Sigmoid colon (tissue), 7 donors: ENCODE results near the gene TIPIN. TPM values are rescaled to one million over a fixed set of nuclear protein-coding genes. Genes with fewer than 3 reads are reported as not detected.
A peak's percentile ranks its signal among the peaks of the same experiment; 100 is the strongest.
"Not testable (repeated sequence)": the region's sequence is repeated elsewhere in the genome, so short reads cannot be mapped to it uniquely, and the experiment has no call there.

Experiments
- DNase-seq: peaks from one replicate; pipeline ENCODE4 v3.0.0-alpha.2; 2019
- H3K27ac ChIP-seq, 4 donors: fragments of 200-600 bp; sonication (generic); one replicate each; pipeline ENCODE4 v1.5.1; 2016 to 2019; ENCODE audit warnings: mild to moderate bottlenecking in 1 of 4
- H3K27me3 ChIP-seq, 3 donors: fragments of 200-600 bp; sonication (generic); one replicate each; pipeline ENCODE4 v1.5.1; 2019; ENCODE audit warnings: mild to moderate bottlenecking in 1 of 3
- H3K36me3 ChIP-seq, 4 donors: fragments of 200-600 bp; sonication (generic); one replicate each; pipeline ENCODE4 v1.5.1; 2016 to 2019
- H3K4me1 ChIP-seq, 4 donors: fragments of 200-600 bp; sonication (generic); one replicate each; pipeline ENCODE4 v1.5.1; 2017 to 2019
- H3K4me3 ChIP-seq, 4 donors: fragments of 200-600 bp; sonication (generic); one replicate each; pipeline ENCODE4 v1.5.1; 2017 to 2019; ENCODE audit warnings: mild to moderate bottlenecking in 2 of 4, moderate library complexity in 1 of 4
- H3K9me3 ChIP-seq, 4 donors: fragments of 200-600 bp in 3 of 4; sonication (generic) in 3 of 4; one replicate each; pipeline versions ENCODE4 v1.5.1 to v1.6.1; 2013 to 2019
- CTCF ChIP-seq, 4 experiments: fragments of 450-650 bp in 3 of 4; fragments of 200-600 bp in 1 of 4; IDR thresholded peaks; one replicate each; pipeline ENCODE4 v1.5.1; 2016 to 2019; ENCODE audit warnings: antibody characterized with exemption in 4 of 4, mild to moderate bottlenecking in 3 of 4, moderate library complexity in 2 of 4
- EP300 ChIP-seq, 4 donors: sonication (generic); formaldehyde crosslinking; IDR thresholded peaks; one replicate each; pipeline ENCODE4 v1.6.1; 2017; ENCODE audit warnings: antibody characterized with exemption in 4 of 4
- POLR2A ChIP-seq, 2 donors: fragments of 450-650 bp; IDR thresholded peaks; one replicate each; pipeline ENCODE4 v1.6.1; 2016; ENCODE audit warnings: antibody characterized with exemption in 2 of 2, mild to moderate bottlenecking in 2 of 2, moderate library complexity in 2 of 2
- POLR2AphosphoS5 ChIP-seq, 4 donors: sonication (generic); formaldehyde crosslinking; IDR thresholded peaks; one replicate each; pipeline ENCODE4 v1.6.1; 2017; ENCODE audit warnings: antibody characterized with exemption in 4 of 4
- WGBS, 2 donors: extraction: QIAGEN DNeasy Blood & Tissue Kit; methylation state at CpG; one replicate each; pipeline ENCODE4 v1.1.7; 2013; 5-methylcytosine and 5-hydroxymethylcytosine counted together
- intact Hi-C: fragments of 100-400 bp; cut with DNase I; formaldehyde crosslinking; loops from one replicate; pipeline ENCODE4 v1.15.1; 2023
- polyA plus RNA-seq, 3 donors: library from polyadenylated mRNA; stranded (reverse); fragments of 200-250 nt; gene quantifications; one replicate each; pipeline ENCODE4 v1.2.3, GENCODE V29; 2013
- total RNA-seq, 4 donors: library from RNA; depleted of rRNA; stranded (reverse); fragments of >200 nt; gene quantifications; one replicate each; pipeline ENCODE4 v1.1.0, GENCODE V29; 2016
- donor health status: healthy with polysubstance abuse.
- donor health status: Bipolar disorder and iron deficiency.
- donor health status: healthy.

Gene TIPIN
- total and polyA plus RNA-seq, 7 donors = 1.9 to 10.3 (median 5.6) TPM

GRCh38 chr15:66312144-66312543 lies 44.3 kb downstream of the TIPIN start:
- no peak overlapping the region for H3K27ac ChIP-seq
- no peak for TF ChIP-seq CTCF (IDR thresholded peaks at IDR 0.05)
- no peak for TF ChIP-seq POLR2AphosphoS5 (IDR thresholded peaks at IDR 0.05)
- no peak for TF ChIP-seq POLR2A (IDR thresholded peaks at IDR 0.05)
- no peak for TF ChIP-seq EP300 (IDR thresholded peaks at IDR 0.05)
- DNase-seq = no peak
- no peak overlapping the region for H3K4me3 ChIP-seq
- H3K27me3 ChIP-seq = no peaks in the 10 kb centered on the region
- intact Hi-C loops = no loop called here
- WGBS, 2 donors = 93 to 97% methylated on average over 2 of the region's 2 CpGs
- no peaks in the 10 kb centered on the region for H3K4me1 ChIP-seq
- H3K9me3 ChIP-seq = no peaks in the 10 kb centered on the region
- peaks cover 34 to 100% (median 64%) of the 10 kb centered on the region in 4 donors for H3K36me3 ChIP-seq

GRCh38 chr15:66310786-66311185 lies 45.7 kb downstream of the TIPIN start:
- peak; percentile 18 for DNase-seq
- TF ChIP-seq POLR2A (IDR thresholded peaks at IDR 0.05) (no peak), CTCF (IDR thresholded peaks at IDR 0.05) (no peak), POLR2AphosphoS5 (IDR thresholded peaks at IDR 0.05) (no peak), EP300 (IDR thresholded peaks at IDR 0.05) (no peak)
- H3K36me3 ChIP-seq = peaks cover 25 to 99% (median 53%) of the 10 kb centered on the region in 4 donors
- no peak overlapping the region for H3K4me3 ChIP-seq
- 96 to 97% methylated on average over 2 of the region's 2 CpGs for WGBS, 2 donors
- intact Hi-C loops = no loop called here
- H3K27ac ChIP-seq = no peak overlapping the region
- no peaks in the 10 kb centered on the region for H3K9me3 ChIP-seq
- no peaks in the 10 kb centered on the region for H3K27me3 ChIP-seq
- H3K4me1 ChIP-seq = no peaks in the 10 kb centered on the region

GRCh38 chr15:66309828-66310227 lies 46.7 kb downstream of the TIPIN start:
- 93 to 97% methylated on average over 3 of the region's 3 CpGs for WGBS, 2 donors
- no peaks in the 10 kb centered on the region for H3K4me1 ChIP-seq
- no peak for TF ChIP-seq POLR2A (IDR thresholded peaks at IDR 0.05)
- TF ChIP-seq POLR2AphosphoS5 (IDR thresholded peaks at IDR 0.05) = no peak
- no peak for TF ChIP-seq CTCF (IDR thresholded peaks at IDR 0.05)
- TF ChIP-seq EP300 (IDR thresholded peaks at IDR 0.05) = no peak
- peaks cover 25 to 95% (median 44%) of the 10 kb centered on the region in 4 donors for H3K36me3 ChIP-seq
- intact Hi-C loops = no loop called here
- no peak overlapping the region for H3K4me3 ChIP-seq
- no peak overlapping the region for H3K27ac ChIP-seq
- no peaks in the 10 kb centered on the region for H3K9me3 ChIP-seq
- no peak for DNase-seq
- H3K27me3 ChIP-seq = no peaks in the 10 kb centered on the region

- H3K4me3 ChIP-seq = no peak overlapping the region
- H3K9me3 ChIP-seq = no peaks in the 10 kb centered on the region
- H3K27me3 ChIP-seq = no peaks in the 10 kb centered on the region
- TF ChIP-seq CTCF (IDR thresholded peaks at IDR 0.05) (no peak), EP300 (IDR thresholded peaks at IDR 0.05) (no peak), POLR2A (IDR thresholded peaks at IDR 0.05) (no peak), POLR2AphosphoS5 (IDR thresholded peaks at IDR 0.05) (no peak)
- peaks cover 25 to 82% (median 37%) of the 10 kb centered on the region in 4 donors for H3K36me3 ChIP-seq
- WGBS, 2 donors = 95 to 96% methylated on average over 3 of the region's 3 CpGs
- H3K27ac ChIP-seq = no peak overlapping the region
- H3K4me1 ChIP-seq = no peaks in the 10 kb centered on the region
- intact Hi-C loops = no loop called here
- no peak for DNase-seq
Measured at GRCh38 chr15:66308531-66308930, 48.0 kb downstream of the TIPIN start.

- Histone ChIP-seq H3K36me3 (peaks cover 11 to 63% (median 17%) of the 10 kb centered on the region in 4 donors), H3K4me1 (no peaks in the 10 kb centered on the region), H3K9me3 (no peaks in the 10 kb centered on the region), H3K27ac (no peak overlapping the region), H3K4me3 (no peak overlapping the region), H3K27me3 (no peaks in the 10 kb centered on the region)
- DNase-seq = no peak
- intact Hi-C loops = no loop called here
- WGBS, 2 donors = 24 to 73% methylated on average over 3 of the region's 3 CpGs
- TF ChIP-seq EP300 (IDR thresholded peaks at IDR 0.05) (no peak), CTCF (IDR thresholded peaks at IDR 0.05) (no peak), POLR2A (IDR thresholded peaks at IDR 0.05) (no peak), POLR2AphosphoS5 (IDR thresholded peaks at IDR 0.05) (no peak)
Measured at GRCh38 chr15:66306381-66306780, 50.1 kb downstream of the TIPIN start.

- H3K4me1 ChIP-seq, DNase-seq, H3K9me3 ChIP-seq, intact Hi-C loops, H3K27ac ChIP-seq, H3K4me3 ChIP-seq, H3K27me3 ChIP-seq: not testable (repeated sequence)
- H3K36me3 ChIP-seq = peaks cover 4 to 52% (median 9%) of the 10 kb centered on the region in 4 donors
- 16 to 68% methylated on average over 10 of the region's 10 CpGs for WGBS, 2 donors
Measured at GRCh38 chr15:66304425-66304824, 52.1 kb downstream of the TIPIN start.
